B cell (primary cell): Measurements from ENCODE around the gene RAB10. TPM values are rescaled to one million over a fixed set of nuclear protein-coding genes. Genes with fewer than 3 reads are reported as not detected.

Experiments
- ATAC-seq: fragments of 200-7000 bp; cut with Tn5 transposase; one replicate; pipeline ENCODE4 v1.10.0; 2021; ENCODE audit warnings: low read depth, mild to moderate bottlenecking, moderate number of reproducible peaks, moderate library complexity
- CTCF ChIA-PET: fragments of 350-600 bp; sonication (Branson Sonifier 250); formaldehyde crosslinking; loops from one replicate; lab custom pipeline; 2021; ENCODE audit warnings: antibody characterized with exemption, inconsistent platforms; lab: Charles Lee
- POLR2A ChIA-PET: fragments of 350-600 bp; sonication (Branson Sonifier 250); formaldehyde crosslinking; loops from one replicate; lab custom pipeline; 2021; ENCODE audit warnings: antibody characterized with exemption; lab: Charles Lee
- DNase-seq: peaks from one replicate; pipeline ENCODE4 v3.0.0; 2013
- H2AFZ ChIP-seq: 2 replicates; pipeline ENCODE4 v1.6.1; 2012; ENCODE audit warnings: mild to moderate bottlenecking, low read depth, low read length; ENCODE audit not compliant: insufficient read depth, poor library complexity, severe bottlenecking
- H3K27ac ChIP-seq, 2 donors: 1 replicate in 1 of 2; 2 replicates in 1 of 2; pipeline ENCODE4 v1.5.1; 2012 to 2013; ENCODE audit warnings: low read length in 2 of 2, mild to moderate bottlenecking in 2 of 2, moderate library complexity in 1 of 2
- H3K27me3 ChIP-seq, 4 experiments: fragments of 200-600 bp in 1 of 4; sonication (generic) in 1 of 4; replicated peaks in 1 of 4; 1 replicate in 2 of 4; 2 replicates in 2 of 4; pipeline versions ENCODE4 v1.6.1 to v1.7.0; 2013 to 2016; ENCODE audit warnings: low read length in 3 of 4, mild to moderate bottlenecking in 2 of 4, mixed read lengths in 1 of 4, moderate library complexity in 1 of 4; ENCODE audit not compliant: insufficient read depth in 4 of 4, control insufficient read depth in 3 of 4; ENCODE audit errors: control extremely low read depth in 1 of 4
- H3K36me3 ChIP-seq, 2 experiments: replicated peaks in 1 of 2; 1 replicate in 1 of 2; 2 replicates in 1 of 2; pipeline versions ENCODE4 v1.6.1 to v1.7.1; 2013; ENCODE audit warnings: low read length in 1 of 2; ENCODE audit not compliant: insufficient read depth in 2 of 2, control insufficient read depth in 1 of 2; ENCODE audit errors: control extremely low read depth in 1 of 2, extremely low read depth in 1 of 2
- H3K4me1 ChIP-seq, 2 donors: fragments of 200-600 bp in 1 of 2; sonication (generic) in 1 of 2; 1 replicate in 1 of 2; 2 replicates in 1 of 2; pipeline versions ENCODE4 v1.5.1 to v1.6.1; 2013 to 2017; ENCODE audit warnings: low read length in 2 of 2; ENCODE audit not compliant: control insufficient read depth in 2 of 2, insufficient read depth in 2 of 2
- H3K4me2 ChIP-seq: replicated peaks from 2 replicates; pipeline ENCODE3; 2012; ENCODE audit warnings: mild to moderate bottlenecking, low read depth, low read length; ENCODE audit not compliant: poor library complexity, severe bottlenecking
- H3K4me3 ChIP-seq, 5 experiments: fragments of 200-600 bp in 1 of 5; sonication (generic) in 1 of 5; 1 replicate in 3 of 5; 2 replicates in 2 of 5; pipeline versions ENCODE4 v1.5.1 to v1.7.0; 2011 to 2016; ENCODE audit warnings: low read length in 4 of 5, mild to moderate bottlenecking in 4 of 5, low read depth in 2 of 5, control low read depth in 1 of 5, moderate library complexity in 1 of 5; ENCODE audit not compliant: insufficient read depth in 1 of 5; ENCODE audit errors: control extremely low read depth in 1 of 5, extremely low read depth in 1 of 5
- H3K79me2 ChIP-seq: fragments of 200-600 bp; sonication (generic); one replicate; pipeline ENCODE4 v1.6.0; 2016; ENCODE audit warnings: low read length; ENCODE audit not compliant: control insufficient read depth, insufficient read depth
- H3K9ac ChIP-seq: fragments of 200-600 bp; sonication (generic); 2 replicates; pipeline ENCODE4 v1.6.1; 2017; ENCODE audit warnings: mild to moderate bottlenecking, low read length, moderate library complexity
- H3K9me3 ChIP-seq, 3 donors: one replicate each; pipeline versions ENCODE4 v1.6.1 to v1.7.1; 2013; ENCODE audit warnings: low read length in 2 of 3; ENCODE audit not compliant: control insufficient read depth in 2 of 3, insufficient read depth in 1 of 3; ENCODE audit errors: control extremely low read depth in 1 of 3
- H4K20me1 ChIP-seq: 2 replicates; pipeline ENCODE4 v1.6.0; 2012; ENCODE audit warnings: mild to moderate bottlenecking, low read length; ENCODE audit not compliant: insufficient read depth, control insufficient read depth, poor library complexity, severe bottlenecking
- H3K27ac Mint-ChIP-seq: one replicate; pipeline ENCODE4 v1.8.0; 2021; ENCODE audit warnings: mixed read lengths
- H3K27me3 Mint-ChIP-seq: one replicate; pipeline ENCODE4 v1.8.0; 2021; ENCODE audit warnings: mixed read lengths
- H3K4me1 Mint-ChIP-seq: one replicate; pipeline ENCODE4 v1.8.0; 2021; ENCODE audit warnings: mixed read lengths
- H3K4me3 Mint-ChIP-seq: one replicate; pipeline ENCODE4 v1.8.0; 2021; ENCODE audit warnings: mixed read lengths
- H3K9me3 Mint-ChIP-seq: one replicate; pipeline ENCODE4 v1.8.0; 2022; ENCODE audit warnings: mixed read lengths; ENCODE audit not compliant: insufficient read depth
- EZH2 ChIP-seq: IDR thresholded peaks from 2 replicates; pipeline ENCODE4 v1.6.1; 2012; ENCODE audit warnings: borderline replicate concordance, low read depth, mild to moderate bottlenecking, moderate library complexity, low read length; ENCODE audit not compliant: insufficient read depth, poor library complexity, severe bottlenecking
- WGBS: methylation state at CpG from one replicate; pipeline ENCODE4 v1.1.5; 2013; ENCODE audit warnings: missing lambda C conversion rate; ENCODE audit not compliant: insufficient coverage; 5-methylcytosine and 5-hydroxymethylcytosine counted together
- intact Hi-C: fragments of 100-400 bp; cut with micrococcal nuclease; formaldehyde crosslinking; loops from one replicate; pipeline ENCODE4 v1.10.0; 2022
- polyA plus RNA-seq: library from polyadenylated mRNA; depleted of rRNA; stranded (reverse); fragments of >200 nt; gene quantifications from 2 replicates; pipeline ENCODE4 v1.2.3, GENCODE V29; 2012
- total RNA-seq, 2 donors: library from RNA; stranded (reverse); fragments of 120-200 nt in 1 of 2; gene quantifications; 1 replicate in 1 of 2; 2 replicates in 1 of 2; pipeline versions ENCODE4 v1.2.3 to v1.2.4, GENCODE V29; 2013 to 2022
- TF ChIP-seq, protein P1 (sequence below): fragments of 200-600 bp; IDR thresholded peaks from one replicate; pipeline ENCODE4 v1.8.0; 2022; ENCODE audit warnings: antibody characterized with exemption, mild to moderate bottlenecking

The RAB10 gene
- total and polyA plus RNA-seq, 2 donors (not counting 1 experiment from before 2014, with no cell fraction given) = 21.7 to 66.7 TPM

DNA sequence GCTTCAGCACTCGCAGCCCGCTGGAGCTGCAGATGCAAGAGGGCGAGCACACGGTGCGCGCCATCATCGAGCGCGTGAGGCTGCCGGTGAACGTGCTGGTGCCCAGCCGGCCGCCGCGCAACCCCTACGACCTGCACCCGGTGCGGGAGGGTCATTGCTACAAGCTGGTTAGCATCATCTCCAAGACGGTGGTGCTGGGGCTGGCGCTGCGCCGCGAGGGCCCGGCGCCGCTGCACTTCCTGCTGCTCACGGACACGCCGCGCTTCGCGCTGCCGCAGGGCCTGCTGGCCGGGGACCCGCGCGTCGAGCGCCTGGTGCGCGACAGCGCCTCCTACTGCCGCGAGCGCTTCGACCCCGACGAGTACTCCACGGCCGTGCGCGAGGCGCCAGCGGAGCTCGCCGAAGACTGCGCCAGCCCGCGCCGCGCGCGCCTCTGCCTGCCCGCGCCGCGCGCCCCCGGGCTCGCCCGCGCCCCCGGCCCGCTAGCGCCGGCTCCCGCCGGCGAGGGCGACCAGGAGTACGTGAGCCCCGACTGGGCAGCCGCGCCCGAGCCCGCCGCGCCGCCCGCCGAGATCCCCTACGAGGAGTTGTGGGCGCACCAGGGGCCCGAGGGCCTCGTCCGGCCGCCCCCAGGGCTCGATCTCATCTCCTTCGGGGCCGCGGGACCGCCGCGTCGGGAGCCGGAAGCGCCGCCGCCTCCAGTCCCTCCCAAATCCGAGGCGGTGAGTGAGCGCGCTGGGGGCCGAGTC lies 150.8 kb downstream of the RAB10 start:
- Histone ChIP-seq H3K4me1 (peaks cover 8 to 13% of the 10 kb centered on the region in 2 donors), H2AFZ (peak overlapping the region; percentile 91), H3K79me2 (no peaks in the 10 kb centered on the region), H3K9ac (peak overlapping the region; percentile 67), H3K27ac (no peak overlapping the region), H3K4me3 (peak overlapping the region in 4 of 5 experiments; percentile 46 to 69 (median 55)), H3K36me3 (no peaks in the 10 kb centered on the region), H3K9me3 (peaks cover 0 to 3% (median 0%) of the 10 kb centered on the region in 3 donors), H4K20me1 (no peaks in the 10 kb centered on the region), H3K27me3 (peaks cover 0 to 20% (median 3%) of the 10 kb centered on the region in 4 experiments), H3K4me2 (peak overlapping the region; percentile 97)
- Mint-ChIP-seq H3K27me3 (peaks cover 13% of the 10 kb centered on the region), H3K4me1 (peaks cover 19% of the 10 kb centered on the region), H3K9me3 (no peaks in the 10 kb centered on the region), H3K27ac (no peak overlapping the region), H3K4me3 (peak overlapping the region; percentile 87)
- ATAC-seq = peak; percentile 98
- ChIA-PET POLR2A (interaction anchor here (1.0 to 1.5 kb wide), 2 partner anchors 12 to 15 kb away, joined by 3 to 5 read pairs; partner anchors contain the start of gene GAREM2), CTCF (interaction anchor here (0.7 to 2.3 kb wide), 14 partner anchors 10 to 538 kb away, joined by 3 to 9 read pairs (median 4); partner anchors contain the start of genes GAREM2, HADHA and HADHB)
- intact Hi-C loops = loop anchor here (5.0 kb wide), 1 partner anchor 152 kb away; the partner anchor contains the start of gene RAB10
- TF ChIP-seq EZH2 = no peak
- TF ChIP-seq, protein P1, sequence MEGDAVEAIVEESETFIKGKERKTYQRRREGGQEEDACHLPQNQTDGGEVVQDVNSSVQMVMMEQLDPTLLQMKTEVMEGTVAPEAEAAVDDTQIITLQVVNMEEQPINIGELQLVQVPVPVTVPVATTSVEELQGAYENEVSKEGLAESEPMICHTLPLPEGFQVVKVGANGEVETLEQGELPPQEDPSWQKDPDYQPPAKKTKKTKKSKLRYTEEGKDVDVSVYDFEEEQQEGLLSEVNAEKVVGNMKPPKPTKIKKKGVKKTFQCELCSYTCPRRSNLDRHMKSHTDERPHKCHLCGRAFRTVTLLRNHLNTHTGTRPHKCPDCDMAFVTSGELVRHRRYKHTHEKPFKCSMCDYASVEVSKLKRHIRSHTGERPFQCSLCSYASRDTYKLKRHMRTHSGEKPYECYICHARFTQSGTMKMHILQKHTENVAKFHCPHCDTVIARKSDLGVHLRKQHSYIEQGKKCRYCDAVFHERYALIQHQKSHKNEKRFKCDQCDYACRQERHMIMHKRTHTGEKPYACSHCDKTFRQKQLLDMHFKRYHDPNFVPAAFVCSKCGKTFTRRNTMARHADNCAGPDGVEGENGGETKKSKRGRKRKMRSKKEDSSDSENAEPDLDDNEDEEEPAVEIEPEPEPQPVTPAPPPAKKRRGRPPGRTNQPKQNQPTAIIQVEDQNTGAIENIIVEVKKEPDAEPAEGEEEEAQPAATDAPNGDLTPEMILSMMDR = peak; percentile 68
- DNase-seq = peak; percentile 91
- WGBS = 2% methylated on average over 114 of the region's 114 CpGs
